ENCODE data around the gene PURA. TPM values are rescaled to one million over a fixed set of nuclear protein-coding genes. Genes with fewer than 3 reads are reported as not detected.

Gene PURA
- total and polyA plus RNA-seq, 2 donors (not counting 3 experiments of a cell fraction or from before 2014, with no cell fraction given), result 1.3 to 8.2 TPM

DNA sequence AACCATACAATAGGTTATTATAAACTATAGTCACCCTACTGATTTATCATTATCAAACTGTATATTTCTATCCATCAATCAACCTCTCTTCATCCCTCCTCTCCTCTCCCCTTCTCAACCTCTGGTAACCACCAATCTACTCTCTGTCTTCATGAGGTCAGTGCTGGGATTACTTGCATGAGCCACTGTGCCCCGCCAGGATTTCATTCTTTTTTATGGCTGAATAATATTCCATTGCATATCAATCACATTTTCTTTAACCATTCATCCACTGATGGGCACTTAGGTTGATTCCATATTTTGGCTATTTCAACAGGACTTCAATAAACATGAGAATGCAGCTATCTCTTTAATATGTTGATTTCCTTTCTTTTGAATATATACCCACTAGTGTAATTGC, 10.8 kb upstream of the PURA start:
- DNase-seq (ENCODE audit: low read depth, low spot score) (no peak), FAIRE-seq (no peak)
- H4K20me1 ChIP-seq (replicated peaks; ENCODE audit: control insufficient read depth, extremely low read depth, insufficient read depth, low read length), result no peaks in the 10 kb centered on the region
- H3K9ac ChIP-seq (replicated peaks; ENCODE audit: extremely low read depth, insufficient read depth, low read length), result no peak overlapping the region
- no peak overlapping the region for H2AFZ ChIP-seq (ENCODE audit: low read depth, low read length)
- H3K9me1 ChIP-seq (replicated peaks; ENCODE audit: control insufficient read depth, extremely low read depth, insufficient read depth, low read length), result no peaks in the 10 kb centered on the region
- no TSS peak for BruUV-seq (replicated peaks)
- H3K27me3 ChIP-seq (ENCODE audit: control insufficient read depth in 2 of 2, insufficient read depth in 2 of 2, low read length in 2 of 2), result peaks cover 27 to 51% of the 10 kb centered on the region in 2 experiments
- no peak overlapping the region for H3K27ac ChIP-seq (ENCODE audit: insufficient read depth, low read depth, low read length)
- ChIA-PET POLR2A (no interaction called here), CTCF (interaction anchor here (1.1 to 1.6 kb wide), 2 partner anchors 18 to 41 kb away, joined by 3 to 5 read pairs; no protein-coding TSS in a partner anchor)
- H3K9me3 ChIP-seq (replicated peaks; ENCODE audit: control insufficient read depth, insufficient read depth, low read length), result no peaks in the 10 kb centered on the region
- H3K4me3 ChIP-seq (replicated peaks in 1 of 3; ENCODE audit: insufficient read depth in 1 of 3, low read depth in 1 of 3, low read length in 3 of 3), result no peak overlapping the region
- intact Hi-C loops (cut with micrococcal nuclease) (no loop called here), dilution Hi-C loops (cut with MboI; ENCODE audit: extremely low pct_ligation_motif_present, low sequenced_read_pairs) (no loop called here)
- no peaks in the 10 kb centered on the region for H3K79me2 ChIP-seq (ENCODE audit: control insufficient read depth, insufficient read depth, low read length)
- no peak overlapping the region for H3K4me2 ChIP-seq (ENCODE audit: insufficient read depth, low read length)
- TF ChIP-seq, protein P1, sequence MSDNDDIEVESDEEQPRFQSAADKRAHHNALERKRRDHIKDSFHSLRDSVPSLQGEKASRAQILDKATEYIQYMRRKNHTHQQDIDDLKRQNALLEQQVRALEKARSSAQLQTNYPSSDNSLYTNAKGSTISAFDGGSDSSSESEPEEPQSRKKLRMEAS (IDR thresholded peaks at IDR 0.05; ENCODE audit: insufficient read depth, insufficient read length), result no peak
- TF ChIP-seq MYC (IDR thresholded peaks at IDR 0.05; ENCODE audit: low read depth, low read length) (no peak), GATA2 (IDR thresholded peaks at IDR 0.05; ENCODE audit: insufficient read depth, insufficient read length, low read depth, low read length) (no peak), FOS (IDR thresholded peaks at IDR 0.05; ENCODE audit: borderline replicate concordance, insufficient read depth, low read length) (no peak), EZH2 (IDR thresholded peaks at IDR 0.05; ENCODE audit: borderline replicate concordance, low read depth, low read length, severe bottlenecking) (no peak), POLR2A (IDR thresholded peaks at IDR 0.05; ENCODE audit: low read depth, low read length) (no peak), JUN (IDR thresholded peaks at IDR 0.05; ENCODE audit: borderline replicate concordance, insufficient read depth, insufficient read length, low read depth) (no peak), POLR2AphosphoS5 (IDR thresholded peaks at IDR 0.05; ENCODE audit: insufficient read depth, low read depth, low read length) (no peak)
- TF ChIP-seq, protein P2, sequence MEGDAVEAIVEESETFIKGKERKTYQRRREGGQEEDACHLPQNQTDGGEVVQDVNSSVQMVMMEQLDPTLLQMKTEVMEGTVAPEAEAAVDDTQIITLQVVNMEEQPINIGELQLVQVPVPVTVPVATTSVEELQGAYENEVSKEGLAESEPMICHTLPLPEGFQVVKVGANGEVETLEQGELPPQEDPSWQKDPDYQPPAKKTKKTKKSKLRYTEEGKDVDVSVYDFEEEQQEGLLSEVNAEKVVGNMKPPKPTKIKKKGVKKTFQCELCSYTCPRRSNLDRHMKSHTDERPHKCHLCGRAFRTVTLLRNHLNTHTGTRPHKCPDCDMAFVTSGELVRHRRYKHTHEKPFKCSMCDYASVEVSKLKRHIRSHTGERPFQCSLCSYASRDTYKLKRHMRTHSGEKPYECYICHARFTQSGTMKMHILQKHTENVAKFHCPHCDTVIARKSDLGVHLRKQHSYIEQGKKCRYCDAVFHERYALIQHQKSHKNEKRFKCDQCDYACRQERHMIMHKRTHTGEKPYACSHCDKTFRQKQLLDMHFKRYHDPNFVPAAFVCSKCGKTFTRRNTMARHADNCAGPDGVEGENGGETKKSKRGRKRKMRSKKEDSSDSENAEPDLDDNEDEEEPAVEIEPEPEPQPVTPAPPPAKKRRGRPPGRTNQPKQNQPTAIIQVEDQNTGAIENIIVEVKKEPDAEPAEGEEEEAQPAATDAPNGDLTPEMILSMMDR (IDR thresholded peaks at IDR 0.05; ENCODE audit: extremely low read depth in 1 of 2, insufficient read depth in 1 of 2, low read depth in 1 of 2, low read length in 2 of 2), result no peak
- no peaks in the 10 kb centered on the region for H3K36me3 ChIP-seq (ENCODE audit: control insufficient read depth in 2 of 2, extremely low read depth in 1 of 2, insufficient read depth in 2 of 2, low read length in 2 of 2)
- peaks cover 7% of the 10 kb centered on the region for H3K4me1 ChIP-seq (ENCODE audit: control insufficient read depth, extremely low read depth, insufficient read depth, low read length)
